Fibroblast of lung (primary cell): ENCODE results near the gene CDH1. TPM values are rescaled to one million over a fixed set of nuclear protein-coding genes. Genes with fewer than 3 reads are reported as not detected.

Experiments
- DNase-seq, 2 donors: peaks; one replicate each; pipeline versions ENCODE4 v3.0.0 to v3.0.0-alpha.2; 2010; ENCODE audit warnings: low read depth in 2 of 2
- H2AFZ ChIP-seq: 2 replicates; pipeline ENCODE4 v1.5.1; 2012; ENCODE audit warnings: low read length, control low read depth, inconsistent platforms
- H3K27ac ChIP-seq: 2 replicates; pipeline ENCODE4 v1.5.1; 2011; ENCODE audit warnings: low read length, control low read depth; ENCODE audit not compliant: insufficient read depth
- H3K27me3 ChIP-seq: 2 replicates; pipeline ENCODE4 v1.5.1; 2011; ENCODE audit warnings: mild to moderate bottlenecking, low read length; ENCODE audit not compliant: control insufficient read depth, insufficient read depth
- H3K36me3 ChIP-seq: 2 replicates; pipeline ENCODE4 v1.5.1; 2011; ENCODE audit warnings: low read length; ENCODE audit not compliant: control insufficient read depth, insufficient read depth
- H3K4me1 ChIP-seq: 2 replicates; pipeline ENCODE4 v1.5.1; 2011; ENCODE audit warnings: low read length; ENCODE audit not compliant: control insufficient read depth, insufficient read depth; ENCODE audit errors: extremely low read depth
- H3K4me2 ChIP-seq: 2 replicates; pipeline ENCODE4 v1.5.1; 2011; ENCODE audit warnings: low read length, control low read depth; ENCODE audit not compliant: insufficient read depth; ENCODE audit errors: extremely low read depth
- H3K4me3 ChIP-seq, 4 experiments: fragments of 200-600 bp in 1 of 4; sonication (generic) in 1 of 4; replicated peaks in 1 of 4; 2 replicates each; pipeline ENCODE4 v1.5.1; 2011 to 2016; ENCODE audit warnings: low read length in 4 of 4, low read depth in 3 of 4, mild to moderate bottlenecking in 3 of 4, control low read depth in 2 of 4, inconsistent platforms in 1 of 4, mixed read lengths in 1 of 4; ENCODE audit not compliant: insufficient read depth in 1 of 4; ENCODE audit errors: control extremely low read depth in 1 of 4
- H3K79me2 ChIP-seq: 2 replicates; pipeline ENCODE4 v1.5.1; 2012; ENCODE audit warnings: mild to moderate bottlenecking, low read length, inconsistent platforms; ENCODE audit not compliant: control insufficient read depth, insufficient read depth
- H3K9ac ChIP-seq: 2 replicates; pipeline ENCODE4 v1.5.1; 2011; ENCODE audit warnings: mild to moderate bottlenecking, low read length, control low read depth; ENCODE audit not compliant: insufficient read depth
- H3K9me3 ChIP-seq: 2 replicates; pipeline ENCODE4 v1.5.1; 2012; ENCODE audit warnings: low read depth, low read length; ENCODE audit not compliant: control insufficient read depth, insufficient read depth
- H4K20me1 ChIP-seq: 2 replicates; pipeline ENCODE4 v1.5.1; 2011; ENCODE audit warnings: low read length; ENCODE audit not compliant: control insufficient read depth, insufficient read depth; ENCODE audit errors: extremely low read depth
- EZH2 ChIP-seq: IDR thresholded peaks from 2 replicates; pipeline ENCODE4 v1.5.1; 2012; ENCODE audit warnings: low read length, control low read depth, mild to moderate bottlenecking; ENCODE audit errors: missing control alignments
- polyA plus RNA-seq, 2 donors: library from polyadenylated mRNA; depleted of rRNA in 1 of 2; stranded (reverse) in 1 of 2; unstranded in 1 of 2; fragments of >200 nt; gene quantifications; 2 replicates each; pipeline ENCODE4 v1.2.1, GENCODE V29; 2011 to 2012; ENCODE audit warnings: missing spikeins in 1 of 2
- total RNA-seq: library from RNA; depleted of rRNA; stranded (reverse); fragments of >200 nt; gene quantifications from 2 replicates; pipeline ENCODE4 v1.2.1, GENCODE V29; 2014
- TF ChIP-seq, protein P1 (sequence below), 2 donors: IDR thresholded peaks in 1 of 2; conservative IDR thresholded peaks in 1 of 2; 1 replicate in 1 of 2; 2 replicates in 1 of 2; pipeline ENCODE4 v1.5.1; 2011 to 2012; ENCODE audit warnings: low read length in 2 of 2, control low read depth in 1 of 2, inconsistent platforms in 1 of 2, low read depth in 1 of 2, mild to moderate bottlenecking in 1 of 2

The CDH1 gene
- total and polyA plus RNA-seq, 2 donors (not counting 1 experiment from before 2014, with no cell fraction given) = 0.02 TPM; not detected in 1

DNA sequence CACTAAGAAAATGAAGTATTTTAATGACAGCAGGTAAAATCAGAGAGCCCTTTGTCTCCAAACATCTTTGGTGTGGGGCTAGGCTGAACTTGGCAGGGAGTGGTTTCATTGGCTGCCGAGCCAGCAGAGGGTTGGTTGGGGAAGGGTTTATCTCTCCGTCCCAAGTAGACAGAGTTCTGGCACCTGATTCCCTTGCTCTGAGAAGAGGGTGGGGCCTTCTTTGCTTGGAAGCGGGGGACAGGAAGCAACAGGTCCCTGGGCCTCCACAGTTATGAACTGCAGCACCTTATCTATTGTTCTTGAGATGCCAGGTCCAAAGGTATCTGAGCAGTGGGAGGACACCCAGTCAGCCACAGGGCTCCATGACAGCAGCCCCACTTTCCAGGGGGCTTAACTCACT is 12.3 kb upstream of the CDH1 start:
- H2AFZ ChIP-seq = no peak overlapping the region
- TF ChIP-seq, protein P1, sequence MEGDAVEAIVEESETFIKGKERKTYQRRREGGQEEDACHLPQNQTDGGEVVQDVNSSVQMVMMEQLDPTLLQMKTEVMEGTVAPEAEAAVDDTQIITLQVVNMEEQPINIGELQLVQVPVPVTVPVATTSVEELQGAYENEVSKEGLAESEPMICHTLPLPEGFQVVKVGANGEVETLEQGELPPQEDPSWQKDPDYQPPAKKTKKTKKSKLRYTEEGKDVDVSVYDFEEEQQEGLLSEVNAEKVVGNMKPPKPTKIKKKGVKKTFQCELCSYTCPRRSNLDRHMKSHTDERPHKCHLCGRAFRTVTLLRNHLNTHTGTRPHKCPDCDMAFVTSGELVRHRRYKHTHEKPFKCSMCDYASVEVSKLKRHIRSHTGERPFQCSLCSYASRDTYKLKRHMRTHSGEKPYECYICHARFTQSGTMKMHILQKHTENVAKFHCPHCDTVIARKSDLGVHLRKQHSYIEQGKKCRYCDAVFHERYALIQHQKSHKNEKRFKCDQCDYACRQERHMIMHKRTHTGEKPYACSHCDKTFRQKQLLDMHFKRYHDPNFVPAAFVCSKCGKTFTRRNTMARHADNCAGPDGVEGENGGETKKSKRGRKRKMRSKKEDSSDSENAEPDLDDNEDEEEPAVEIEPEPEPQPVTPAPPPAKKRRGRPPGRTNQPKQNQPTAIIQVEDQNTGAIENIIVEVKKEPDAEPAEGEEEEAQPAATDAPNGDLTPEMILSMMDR (conservative IDR thresholded peaks at IDR 0.05 in 1 of 2, IDR thresholded peaks at IDR 0.05 in 1 of 2; ENCODE audit: low read depth in 1 of 2, low read length in 2 of 2) = no peak
- TF ChIP-seq EZH2 = no peak
- H3K79me2 ChIP-seq = no peaks in the 10 kb centered on the region
- H3K4me1 ChIP-seq = no peaks in the 10 kb centered on the region
- no peak overlapping the region for H3K9ac ChIP-seq
- no peak overlapping the region for H3K4me3 ChIP-seq
- no peaks in the 10 kb centered on the region for H3K36me3 ChIP-seq
- no peak overlapping the region for H3K4me2 ChIP-seq
- no peaks in the 10 kb centered on the region for H4K20me1 ChIP-seq
- H3K9me3 ChIP-seq = no peaks in the 10 kb centered on the region
- no peak for DNase-seq
- H3K27ac ChIP-seq = no peak overlapping the region
- no peaks in the 10 kb centered on the region for H3K27me3 ChIP-seq

DNA sequence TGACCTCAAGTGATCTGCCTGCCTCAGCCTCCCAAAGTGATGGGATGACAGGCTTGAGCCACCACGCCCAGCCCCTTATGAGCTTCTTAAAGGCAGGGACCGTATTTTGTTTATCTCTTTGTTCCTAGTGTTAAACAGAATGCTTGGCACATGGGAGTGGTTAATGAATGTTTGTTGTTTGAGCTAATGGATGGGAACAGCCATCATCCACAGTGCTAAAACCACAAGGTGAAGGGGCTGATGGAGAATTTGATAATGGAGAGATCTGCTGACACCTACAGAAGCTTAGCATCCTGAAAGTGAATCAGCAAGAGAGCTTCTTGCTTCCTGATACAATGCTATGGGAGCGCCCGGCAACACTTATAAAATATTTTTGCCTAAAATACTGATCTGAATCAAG is 8.6 kb upstream of the CDH1 start:
- H3K27ac ChIP-seq = no peak overlapping the region
- no peak overlapping the region for H3K4me3 ChIP-seq
- no peaks in the 10 kb centered on the region for H3K79me2 ChIP-seq
- H4K20me1 ChIP-seq = no peaks in the 10 kb centered on the region
- no peaks in the 10 kb centered on the region for H3K9me3 ChIP-seq
- H3K4me1 ChIP-seq = no peaks in the 10 kb centered on the region
- no peaks in the 10 kb centered on the region for H3K27me3 ChIP-seq
- DNase-seq = no peak
- TF ChIP-seq EZH2 = no peak
- TF ChIP-seq, protein P1 (conservative IDR thresholded peaks at IDR 0.05 in 1 of 2, IDR thresholded peaks at IDR 0.05 in 1 of 2; ENCODE audit: low read depth in 1 of 2, low read length in 2 of 2) = no peak
- H3K4me2 ChIP-seq = no peak overlapping the region
- H3K36me3 ChIP-seq = no peaks in the 10 kb centered on the region
- H3K9ac ChIP-seq = no peak overlapping the region
- H2AFZ ChIP-seq = no peak overlapping the region

DNA sequence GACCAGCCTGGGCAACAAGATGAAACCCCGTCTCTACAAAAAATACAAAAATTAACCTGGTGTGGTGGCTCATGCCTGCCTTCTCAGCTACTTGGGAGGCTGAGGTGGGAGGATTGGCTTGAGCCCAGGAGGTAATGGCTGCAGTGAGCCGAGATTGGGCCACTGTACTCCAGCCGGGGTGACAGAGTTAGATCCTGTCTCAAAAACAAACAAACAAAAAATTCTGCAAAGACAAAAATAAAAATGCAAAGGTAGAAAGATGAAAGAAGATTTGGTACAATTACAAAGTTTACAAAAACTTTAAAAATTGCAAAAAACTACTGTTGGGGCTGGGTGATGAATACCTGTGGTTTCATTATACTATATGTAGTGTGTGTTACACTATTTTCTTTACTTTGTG is 5.5 kb upstream of the CDH1 start:
- no peak for DNase-seq
- TF ChIP-seq EZH2 = no peak
- TF ChIP-seq, protein P1 (conservative IDR thresholded peaks at IDR 0.05 in 1 of 2, IDR thresholded peaks at IDR 0.05 in 1 of 2; ENCODE audit: low read depth in 1 of 2, low read length in 2 of 2) = no peak
- Histone ChIP-seq H3K36me3 (no peaks in the 10 kb centered on the region), H3K27ac (no peak overlapping the region), H3K9ac (no peak overlapping the region), H3K9me3 (no peaks in the 10 kb centered on the region), H3K79me2 (no peaks in the 10 kb centered on the region), H4K20me1 (no peaks in the 10 kb centered on the region), H3K4me1 (no peaks in the 10 kb centered on the region), H3K4me3 (no peak overlapping the region), H3K4me2 (no peak overlapping the region), H2AFZ (no peak overlapping the region), H3K27me3 (no peaks in the 10 kb centered on the region)
